Forelimb muscle (tissue), 1 donor: ENCODE data around the gene WWC1. TPM values are rescaled to one million over a fixed set of nuclear protein-coding genes. Genes with fewer than 3 reads are reported as not detected.
"Not testable (repeated sequence)": the region's sequence is repeated elsewhere in the genome, so short reads cannot be mapped to it uniquely, and the experiment has no call there.

ENCODE experiments used
- DNase-seq: peaks from one replicate; pipeline ENCODE4 v3.0.0-alpha.2; 2013; ENCODE audit warnings: low read depth
- polyA plus RNA-seq: library from polyadenylated mRNA; unstranded; fragments of 120-200 nt; gene quantifications from one replicate; pipeline ENCODE4 v1.2.1, GENCODE V29; 2013; ENCODE audit not compliant: insufficient read length

WWC1 gene
- polyA plus RNA-seq, 1 donor: 0.35 TPM

DNA sequence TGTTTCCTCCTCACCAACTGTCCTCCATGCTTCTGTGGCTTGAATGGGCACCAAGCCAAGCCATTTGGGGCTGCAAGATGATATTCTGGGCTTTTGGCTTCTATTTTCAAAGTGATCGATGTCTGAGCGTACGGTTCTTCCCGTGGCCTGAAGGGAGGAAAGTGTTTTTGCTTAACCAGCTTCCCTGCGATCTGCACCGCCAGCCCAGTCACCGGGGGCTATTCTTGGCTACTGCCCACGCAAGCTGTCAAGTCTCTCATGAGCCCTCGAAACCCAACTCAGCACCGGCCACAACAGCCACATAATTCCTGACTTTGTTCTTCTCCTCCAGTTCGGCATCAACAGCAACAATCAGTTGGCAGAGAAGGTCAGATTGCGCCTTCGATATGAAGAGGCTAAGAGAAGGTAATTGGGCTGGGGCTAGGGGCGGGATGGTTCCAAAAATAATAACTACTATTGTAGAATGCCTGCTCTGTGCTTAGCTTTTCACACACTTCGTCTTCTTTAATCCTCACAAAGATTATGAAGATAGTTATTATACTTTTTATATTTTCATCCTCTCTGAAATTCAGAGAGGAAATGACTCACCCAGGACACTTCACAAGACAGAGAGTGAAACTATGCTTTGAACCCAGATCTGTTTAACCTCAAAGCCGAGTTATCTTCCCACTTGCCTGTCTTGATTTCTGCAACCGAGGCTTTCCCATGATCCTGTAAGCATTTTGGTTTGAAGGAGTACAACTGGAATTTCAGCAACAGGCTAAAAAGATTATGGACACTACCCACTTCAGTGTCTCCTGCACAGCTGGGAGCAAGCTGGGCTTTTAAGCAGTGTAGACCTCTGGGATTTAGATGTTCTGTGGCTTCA is 118.4 kb downstream of the WWC1 start:
- no peak for DNase-seq

DNA sequence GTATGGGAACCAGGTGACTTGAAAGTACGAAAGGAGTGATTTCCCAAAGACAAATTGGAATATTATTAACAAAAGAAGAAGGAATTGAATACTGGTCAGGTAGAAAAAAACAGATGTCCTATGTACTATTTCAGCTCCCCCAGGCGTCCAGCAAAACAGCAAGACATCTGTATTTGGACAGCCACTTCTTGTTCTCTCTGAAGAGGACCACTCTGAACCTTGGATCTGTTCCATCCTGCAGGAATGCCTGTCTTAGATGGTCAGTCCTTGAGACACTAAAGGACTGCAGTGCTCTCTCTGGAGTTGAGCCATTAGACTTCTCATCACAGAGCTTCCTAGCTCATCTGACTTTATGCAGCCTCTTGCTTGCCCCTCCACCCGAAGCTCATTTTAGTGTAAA is 120.4 kb downstream of the WWC1 start:
- DNase-seq: no peak

DNA sequence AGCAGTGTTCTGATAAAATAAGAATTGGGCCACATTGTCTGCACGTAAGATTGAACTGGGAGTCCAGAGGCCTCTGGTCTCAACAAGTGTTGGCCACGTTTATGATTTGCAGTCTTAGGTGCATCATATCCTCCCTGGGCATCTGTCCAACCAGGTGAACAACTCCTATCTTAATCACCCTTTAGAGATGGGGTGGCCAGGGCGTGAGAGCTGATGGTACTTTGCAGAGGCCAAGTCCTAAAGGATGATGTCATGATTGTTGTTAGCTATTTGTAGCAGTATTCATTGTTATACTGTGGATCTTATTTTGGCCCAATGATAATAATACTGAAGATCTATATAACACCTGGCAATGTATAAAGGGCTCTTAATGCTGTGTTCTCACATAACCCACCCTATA is 121.6 kb downstream of the WWC1 start:
- no peak for DNase-seq

DNA sequence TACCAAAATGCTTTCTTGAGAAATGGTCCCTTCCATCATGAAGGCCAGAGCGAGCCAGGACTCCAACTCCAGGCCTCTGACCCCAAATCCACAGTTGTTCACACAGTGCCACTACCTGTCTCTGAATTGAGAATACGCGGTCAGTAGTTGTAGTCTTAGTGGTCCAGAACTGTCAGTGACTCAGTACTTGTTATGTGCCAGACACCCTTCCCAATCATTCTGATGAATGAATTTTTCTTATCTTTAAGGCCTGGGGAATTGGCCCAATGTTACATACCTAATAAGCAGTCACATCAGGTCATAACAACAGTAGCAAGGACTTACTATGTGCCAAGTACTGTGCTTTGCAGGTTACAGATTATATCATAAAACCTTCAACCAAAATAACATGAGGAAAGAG is 122.2 kb downstream of the WWC1 start:
- DNase-seq: no peak

DNA sequence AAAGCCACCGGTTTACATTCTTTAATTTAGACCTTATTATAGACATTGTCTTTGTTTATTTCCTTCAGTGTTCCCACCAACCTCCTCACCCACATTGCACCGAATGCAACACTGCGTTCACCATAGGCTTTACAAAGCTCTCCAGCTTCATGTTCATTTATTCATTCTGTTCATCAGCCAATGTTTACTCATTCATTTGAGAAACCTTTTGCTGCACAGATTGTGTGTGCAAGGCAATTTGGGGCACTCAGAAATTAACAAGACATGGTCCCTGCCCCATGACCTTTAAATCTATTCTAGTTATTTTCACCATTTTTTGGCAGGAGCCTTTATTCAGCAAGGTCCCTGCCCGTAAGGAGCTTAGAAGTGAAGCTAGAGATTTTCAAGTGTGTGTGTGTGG is 124.0 kb downstream of the WWC1 start:
- DNase-seq: no peak

DNA sequence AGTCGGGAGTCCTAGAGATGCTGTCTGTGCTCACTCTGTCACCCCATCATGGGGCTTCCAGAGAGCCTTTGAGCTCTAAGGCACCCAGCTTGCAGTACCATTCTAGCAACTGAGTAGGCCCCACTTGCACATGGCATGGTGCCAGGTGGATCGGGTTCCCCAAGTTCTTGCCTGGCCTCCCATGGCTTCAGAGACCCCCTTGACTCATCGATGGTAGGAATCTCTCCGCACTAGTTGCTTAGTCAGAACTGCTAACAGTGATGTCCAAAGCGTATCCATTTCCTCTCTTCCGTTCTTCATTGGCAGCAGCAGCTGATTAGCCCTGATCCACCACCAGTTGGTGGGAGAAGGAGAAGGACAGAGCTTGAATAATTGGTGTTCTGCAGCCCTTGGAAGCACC is 124.5 kb downstream of the WWC1 start:
- DNase-seq: no peak

GRCh38 chr5:168417731-168418429 is 126.4 kb downstream of the WWC1 start:
- no peak for DNase-seq

- DNase-seq: no peak
These were observed 129.0 kb downstream of the WWC1 start for GRCh38 chr5:168420461-168420860.

- no peak for DNase-seq
These were observed 131.0 kb downstream of the WWC1 start for GRCh38 chr5:168422431-168422830.

- DNase-seq: no peak
These were observed 132.0 kb downstream of the WWC1 start for GRCh38 chr5:168423478-168423877.

DNA sequence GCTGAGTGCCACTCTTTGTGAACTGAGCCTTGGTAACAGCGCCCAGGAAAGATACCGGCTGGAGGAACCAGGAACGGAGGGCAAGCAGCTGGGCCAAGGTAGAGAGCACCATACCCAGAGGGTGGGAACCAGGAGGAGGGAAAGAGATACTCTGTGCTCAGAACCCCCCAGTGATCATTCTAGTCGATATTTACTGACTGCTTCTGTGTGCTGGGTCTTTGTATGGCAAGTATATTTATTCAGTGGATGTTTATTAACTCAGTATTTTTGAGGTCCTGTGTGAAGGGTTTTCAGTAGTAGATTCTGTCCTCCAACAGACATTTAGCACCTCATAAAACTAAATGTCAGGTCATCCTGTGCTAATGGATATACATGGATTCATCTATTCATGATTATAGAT is 132.5 kb downstream of the WWC1 start:
- DNase-seq: no peak

- no peak for DNase-seq
These were observed 133.3 kb downstream of the WWC1 start for GRCh38 chr5:168424594-168425323.

- DNase-seq: no peak
These were observed 134.8 kb downstream of the WWC1 start for GRCh38 chr5:168426007-168426863.

DNA sequence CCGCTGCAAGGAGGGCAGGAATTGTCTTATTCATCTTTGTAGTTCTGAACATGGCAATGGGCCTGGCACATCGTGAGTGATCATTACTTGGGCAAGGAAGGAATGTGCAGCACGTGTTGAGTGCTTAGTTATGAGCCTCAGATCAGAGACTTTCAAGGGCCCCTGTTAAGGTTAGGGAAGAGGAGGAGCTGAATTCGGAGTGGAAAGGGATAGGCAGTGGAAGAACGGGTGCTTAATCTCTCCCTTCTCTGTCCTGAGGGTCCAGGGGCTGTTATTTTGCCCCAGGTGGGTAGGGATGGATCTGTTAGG is 135.4 kb downstream of the WWC1 start:
- DNase-seq: no peak

- DNase-seq: no peak
These were observed 135.8 kb downstream of the WWC1 start for GRCh38 chr5:168427224-168427623.

- no peak for DNase-seq
These were observed 137.1 kb downstream of the WWC1 start for GRCh38 chr5:168428552-168428951.

- no peak for DNase-seq
These were observed 138.9 kb downstream of the WWC1 start for GRCh38 chr5:168430296-168430695.

DNA sequence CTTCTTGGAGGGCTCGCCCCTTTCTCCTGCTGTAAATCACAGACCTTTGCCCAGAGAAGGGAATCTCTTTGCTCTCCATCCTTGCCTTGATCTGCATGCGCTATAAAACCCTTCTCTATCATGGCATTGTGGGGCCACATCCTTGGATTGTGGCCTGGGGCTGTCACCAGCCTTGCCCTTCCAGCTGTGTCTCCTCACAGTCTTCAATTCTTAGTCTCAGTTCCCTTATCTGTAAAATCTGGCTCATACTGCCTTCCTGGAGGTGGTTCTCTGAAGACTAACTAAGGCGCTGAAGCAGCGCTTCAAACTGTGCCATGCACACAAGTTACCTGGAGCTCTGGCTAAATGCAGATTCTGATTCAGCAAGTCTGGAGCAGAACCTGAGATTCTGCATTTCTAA is 141.5 kb downstream of the WWC1 start:
- DNase-seq: no peak

DNA sequence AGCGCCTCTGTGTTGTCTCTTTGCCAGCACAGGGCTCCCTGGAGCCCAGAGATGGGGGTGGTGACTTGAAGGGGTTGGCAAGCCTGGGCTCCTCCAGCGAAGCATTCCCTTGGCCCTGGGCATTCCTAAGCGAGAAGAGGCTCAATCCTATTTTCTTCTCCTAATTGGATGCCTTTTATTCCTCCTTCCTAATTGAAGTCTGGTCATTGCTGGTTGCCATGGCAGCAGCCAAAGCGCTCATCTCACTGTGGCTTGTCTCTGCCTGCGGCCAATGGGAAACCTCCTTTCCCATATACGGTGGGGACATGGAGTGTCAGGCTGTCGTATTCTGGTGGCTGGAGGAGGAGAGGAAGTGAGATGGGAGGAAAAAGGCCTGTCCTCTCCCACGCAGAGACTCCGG is 142.6 kb downstream of the WWC1 start:
- no peak for DNase-seq

- no peak for DNase-seq
These were observed 143.4 kb downstream of the WWC1 start for GRCh38 chr5:168434746-168435321.

DNA sequence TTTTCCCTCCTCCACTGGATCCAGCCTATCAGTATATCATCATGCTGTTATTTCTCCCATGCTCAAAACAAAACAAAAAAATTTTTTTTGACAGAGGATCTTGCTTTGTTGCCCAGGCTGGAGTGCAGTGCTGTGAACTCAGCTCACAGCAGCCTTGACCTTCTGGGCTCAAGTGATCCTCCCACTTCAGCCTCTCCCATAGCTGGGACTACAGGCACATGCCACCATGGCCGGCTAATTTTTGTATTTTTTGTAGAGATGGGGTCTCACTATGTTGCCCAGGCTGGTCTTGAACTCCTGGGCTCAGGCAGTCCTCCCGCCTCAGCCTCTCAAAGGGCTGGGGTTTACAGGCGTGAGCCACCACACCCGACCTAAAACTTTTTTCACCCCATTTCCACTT is 143.9 kb downstream of the WWC1 start:
- DNase-seq: not testable (repeated sequence)
